ACHN (cell line): ENCODE results near the gene CRB1.

ENCODE experiments used
- DNase-seq: peaks from one replicate; pipeline ENCODE4 v3.0.0-alpha.2; 2015
- in situ Hi-C: cut with HindIII; loops from 2 replicates; pipeline ENCODE4 v1.10.0; 2017; ENCODE audit warnings: low sequenced_read_pairs, low pct_ligation_motif_present, low pct_unique_long_range_greater_than_20kb

The CRB1 gene

GRCh38 chr1:197437601-197438000, 169.5 kb downstream of the CRB1 start:
- no peak for DNase-seq
- in situ Hi-C loops = no loop called here

- no peak for DNase-seq
- in situ Hi-C loops = no loop called here
These were observed 170.1 kb downstream of the CRB1 start for GRCh38 chr1:197438010-197438790.

- DNase-seq = no peak
- in situ Hi-C loops = no loop called here
These were observed 171.7 kb downstream of the CRB1 start for GRCh38 chr1:197439708-197440280.

- in situ Hi-C loops = no loop called here
- no peak for DNase-seq
These were observed 172.7 kb downstream of the CRB1 start for GRCh38 chr1:197440715-197441114.

- no peak for DNase-seq
- in situ Hi-C loops = no loop called here
These were observed 174.0 kb downstream of the CRB1 start for GRCh38 chr1:197441999-197442414.

GRCh38 chr1:197444755-197445154, 176.7 kb downstream of the CRB1 start:
- in situ Hi-C loops = no loop called here
- DNase-seq = no peak

- in situ Hi-C loops = no loop called here
- DNase-seq = no peak
These were observed 180.2 kb downstream of the CRB1 start for GRCh38 chr1:197448121-197448779.

GRCh38 chr1:197451381-197451780, 183.3 kb downstream of the CRB1 start:
- no peak for DNase-seq
- in situ Hi-C loops = no loop called here

- in situ Hi-C loops = no loop called here
- DNase-seq = no peak
These were observed 185.5 kb downstream of the CRB1 start for GRCh38 chr1:197453376-197454058.

- in situ Hi-C loops = no loop called here
- DNase-seq = no peak
These were observed 194.5 kb downstream of the CRB1 start for GRCh38 chr1:197462539-197462938.

- no peak for DNase-seq
- in situ Hi-C loops = no loop called here
These were observed 195.1 kb downstream of the CRB1 start for GRCh38 chr1:197463142-197463541.

- DNase-seq = no peak
- in situ Hi-C loops = no loop called here
These were observed 196.0 kb downstream of the CRB1 start for GRCh38 chr1:197464044-197464443.

GRCh38 chr1:197465528-197466327, 197.7 kb downstream of the CRB1 start:
- in situ Hi-C loops = no loop called here
- DNase-seq = no peak

GRCh38 chr1:197466813-197467212, 198.8 kb downstream of the CRB1 start:
- in situ Hi-C loops = no loop called here
- DNase-seq = no peak

- in situ Hi-C loops = no loop called here
- DNase-seq = no peak
These were observed 199.8 kb downstream of the CRB1 start for GRCh38 chr1:197467881-197468280.

- in situ Hi-C loops = no loop called here
- DNase-seq = no peak
These were observed 200.6 kb downstream of the CRB1 start for GRCh38 chr1:197468543-197469175.

- in situ Hi-C loops = no loop called here
- DNase-seq = no peak
These were observed 201.7 kb downstream of the CRB1 start for GRCh38 chr1:197469620-197470210.

GRCh38 chr1:197470330-197470729, 202.3 kb downstream of the CRB1 start:
- in situ Hi-C loops = no loop called here
- no peak for DNase-seq
